ENCODE data around the gene CCDC89.

Gene CCDC89

DNA sequence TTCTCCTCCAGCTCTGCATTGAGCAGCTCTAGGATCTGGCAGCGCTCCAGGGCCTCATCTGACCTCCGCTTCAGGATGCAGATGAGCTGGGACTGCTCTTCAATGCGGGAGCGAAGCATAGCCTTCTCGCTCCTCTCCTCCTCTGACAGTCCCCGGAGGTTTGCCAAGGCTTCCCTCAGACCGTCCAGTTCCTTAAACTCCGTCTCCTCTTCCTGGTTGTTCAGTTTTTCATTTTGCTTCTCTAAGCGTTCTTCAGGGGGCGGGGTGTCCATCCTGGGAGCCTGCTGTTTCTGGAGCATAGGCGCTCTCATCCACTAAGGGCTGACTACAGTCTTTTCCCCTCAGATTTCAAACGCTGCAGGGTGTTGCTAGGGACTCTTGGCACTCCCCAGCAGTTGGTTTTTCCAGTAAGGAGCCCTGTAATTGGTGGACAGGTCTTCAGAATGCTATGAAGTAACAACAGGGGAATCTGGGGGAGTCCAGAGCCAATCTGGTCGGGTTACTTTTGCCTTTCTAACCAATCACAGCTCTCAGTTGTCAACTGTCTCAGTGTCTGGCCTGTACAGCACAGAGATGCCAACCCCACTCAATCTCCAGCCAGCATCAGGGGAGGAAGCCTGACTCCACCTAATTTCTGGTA is at the start of gene CCDC89:
CCDC89 (minus strand) TSS at position 376 of the 640 bp plus-strand sequence; CDS start at position 311, 65 bp downstream.
- DNase-seq, result peak; percentile 9

DNA sequence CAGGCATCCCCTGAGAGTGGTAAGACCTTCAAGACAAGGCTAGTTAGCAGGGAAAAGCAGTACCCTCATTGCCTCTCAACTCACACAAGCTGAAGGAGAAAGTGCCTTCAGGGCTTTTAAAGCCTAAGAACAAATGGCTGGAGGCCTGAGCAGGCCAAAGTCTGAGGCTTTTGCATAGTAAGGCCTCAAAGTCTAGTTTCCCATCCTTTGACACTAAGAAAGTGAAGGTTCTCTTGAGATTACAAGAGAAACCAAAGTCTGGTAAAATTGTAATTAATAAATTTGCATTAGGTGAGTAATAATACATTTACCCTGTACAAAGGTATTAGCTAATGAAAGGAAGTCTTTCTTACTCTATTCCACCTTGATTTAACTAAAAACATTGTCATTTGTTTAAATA is 47.0 kb upstream of the CCDC89 start:
- DNase-seq, result no peak

DNA sequence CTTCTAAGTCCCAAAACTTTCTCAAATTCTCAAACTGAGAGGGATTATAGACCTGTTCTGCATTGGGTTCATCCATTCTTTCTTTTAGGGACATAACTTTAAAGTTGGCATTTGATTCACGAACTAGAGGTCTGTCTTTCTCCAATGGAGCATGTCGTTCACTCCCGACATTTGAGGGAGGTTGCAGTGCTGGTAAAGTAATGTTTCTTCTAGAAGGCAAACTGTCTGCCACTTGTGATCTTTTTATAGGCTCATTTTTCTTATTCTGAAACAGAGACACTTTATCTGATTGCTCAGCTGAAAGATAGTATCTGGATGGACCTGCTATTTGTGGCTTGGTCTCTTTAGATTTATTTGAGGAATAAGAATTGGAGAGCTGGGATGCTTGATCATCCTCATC is 40.4 kb upstream of the CCDC89 start:
- no peak for DNase-seq

DNA sequence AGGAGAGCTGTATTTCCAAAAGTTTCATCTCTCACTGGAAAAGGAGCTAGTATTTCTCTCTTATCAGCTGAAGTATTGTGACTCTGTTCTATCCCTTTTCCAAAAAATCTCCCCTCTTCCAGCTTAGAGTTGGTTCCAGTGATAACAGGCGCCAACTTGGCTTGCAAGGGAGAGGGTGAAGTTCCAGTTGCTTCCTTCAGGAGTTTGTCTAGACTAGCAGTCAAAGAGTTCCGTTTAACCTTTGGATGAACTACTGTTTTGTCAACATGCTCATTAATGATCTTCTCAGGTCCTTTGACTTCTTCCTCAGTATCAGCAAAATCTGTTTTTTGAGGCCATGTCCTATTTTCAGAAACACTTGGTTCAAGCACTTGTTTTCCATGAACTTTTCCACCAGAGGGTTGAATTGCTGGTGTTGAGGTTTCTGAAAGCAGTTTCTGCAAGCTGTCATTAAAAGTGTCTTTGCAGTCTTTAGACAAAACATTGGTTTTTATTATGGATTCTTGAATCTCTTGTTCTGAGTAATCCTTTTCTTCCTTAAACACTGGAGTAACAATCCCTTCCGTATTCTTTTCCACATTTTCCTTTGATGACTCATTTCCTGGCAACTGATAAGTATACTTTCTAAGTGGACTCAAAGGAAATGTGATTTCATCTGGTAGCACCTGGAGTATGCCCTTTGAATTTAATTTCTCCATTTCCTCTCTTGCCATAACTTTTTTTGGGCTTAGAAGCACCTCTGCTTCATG is 39.7 kb upstream of the CCDC89 start:
- DNase-seq, result no peak

DNA sequence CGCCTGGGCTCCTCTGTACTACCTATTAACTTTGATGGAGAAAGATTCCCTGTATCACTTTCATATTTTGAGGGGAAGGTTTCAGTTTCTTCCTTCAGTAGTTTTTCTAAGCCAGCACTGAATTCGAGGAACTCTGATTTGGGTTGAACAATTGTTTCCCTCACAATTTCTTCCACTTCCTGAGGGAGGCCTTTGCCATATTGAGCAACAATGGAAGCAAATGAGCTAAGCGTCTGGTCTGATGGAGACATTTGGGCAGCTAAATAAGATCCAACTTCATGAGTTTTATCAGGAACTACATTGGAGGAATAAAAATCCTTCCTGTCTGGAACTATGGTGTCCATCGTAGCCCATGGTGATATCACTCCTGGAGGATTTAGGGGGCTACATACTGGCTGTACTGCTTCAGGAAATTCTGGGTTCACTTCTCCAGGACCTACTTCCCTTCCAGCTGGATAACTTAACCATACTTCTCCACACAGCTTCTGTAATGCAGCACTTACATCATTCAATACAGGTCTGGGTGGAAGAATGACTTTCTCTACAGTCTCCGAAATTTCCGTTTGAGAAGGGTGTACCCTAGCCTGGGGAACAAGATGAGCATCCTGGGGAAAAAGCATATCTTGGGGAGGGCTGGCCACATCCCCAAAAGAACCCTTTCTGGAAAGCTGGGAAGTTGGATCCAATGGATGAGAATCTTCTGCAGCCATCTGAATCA is 38.9 kb upstream of the CCDC89 start:
- no peak for DNase-seq

DNA sequence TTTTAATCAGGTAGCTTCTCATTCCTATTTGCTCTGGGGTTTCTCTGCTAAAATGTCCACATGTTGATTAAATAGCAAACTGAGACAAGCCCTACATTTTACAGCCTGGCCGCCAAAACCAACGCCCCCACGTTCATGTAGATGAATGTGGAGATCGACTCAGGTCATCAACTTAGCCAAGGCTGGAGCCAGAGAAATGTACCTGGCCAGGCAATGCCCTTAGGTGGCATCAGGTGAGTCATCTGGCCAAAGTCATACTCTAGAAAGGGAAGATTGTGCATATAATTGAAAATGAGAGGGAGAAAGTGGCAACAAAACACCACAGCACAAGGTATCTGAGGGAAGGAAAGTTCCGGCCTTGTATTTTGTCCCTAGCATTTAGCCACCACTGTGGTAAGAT is 37.1 kb upstream of the CCDC89 start:
- DNase-seq, result no peak

DNA sequence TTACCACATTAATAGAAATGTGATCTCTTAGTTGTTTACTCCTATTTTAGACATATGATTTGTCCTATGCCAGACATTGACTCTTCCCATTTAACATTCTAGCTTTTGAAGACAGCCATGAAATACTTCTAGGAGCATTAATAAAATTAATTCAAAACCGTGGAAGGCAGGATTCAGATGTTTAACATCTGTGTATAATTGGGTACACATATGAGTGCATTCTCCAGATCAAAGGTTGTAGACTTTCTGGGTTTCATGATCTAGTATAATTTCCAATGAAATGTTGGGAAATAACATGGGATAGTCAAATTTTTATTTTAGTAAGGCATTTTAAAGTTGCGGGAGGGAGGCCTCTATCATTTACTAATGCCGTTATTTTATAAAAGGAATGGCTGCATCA is 35.2 kb upstream of the CCDC89 start:
- DNase-seq, result no peak

DNA sequence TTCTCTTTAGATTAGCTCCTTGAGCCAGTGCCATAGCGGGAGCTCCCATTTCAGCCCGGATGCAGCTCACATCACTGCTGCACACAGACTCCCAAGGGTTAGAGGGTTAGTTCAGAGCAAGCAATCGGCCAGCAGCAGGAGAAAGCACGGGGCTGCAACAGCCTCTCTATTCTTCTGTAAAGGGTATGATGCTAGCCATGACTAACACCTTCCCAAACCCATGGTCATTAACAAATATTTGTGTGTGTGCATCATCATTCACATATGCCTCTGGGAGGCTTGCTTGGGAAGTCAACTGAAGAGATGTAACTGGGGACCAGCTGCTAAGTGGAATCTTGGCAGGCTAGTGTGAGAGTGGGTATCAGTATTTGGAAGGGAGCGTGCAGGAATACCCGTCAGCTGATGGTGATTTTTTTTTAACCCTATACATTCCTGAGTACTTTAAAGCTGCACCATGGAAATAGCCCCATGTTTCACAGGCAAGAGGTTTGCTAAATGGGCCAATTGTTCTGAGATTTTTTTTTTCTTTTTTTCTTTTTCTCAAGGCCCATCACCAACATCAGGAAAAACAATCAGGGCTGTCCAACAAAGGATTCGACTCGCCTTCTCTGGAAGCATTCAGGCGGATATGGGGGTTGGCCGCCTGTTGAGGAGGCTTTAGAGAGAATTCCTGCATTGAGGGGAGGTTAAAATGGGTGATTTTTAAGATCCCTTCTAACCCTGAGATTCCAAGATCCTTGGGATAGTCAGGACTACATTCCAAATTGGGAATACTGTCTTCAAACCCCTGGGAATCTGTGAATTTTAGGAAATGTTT is 33.2 kb upstream of the CCDC89 start:
- no peak for DNase-seq

DNA sequence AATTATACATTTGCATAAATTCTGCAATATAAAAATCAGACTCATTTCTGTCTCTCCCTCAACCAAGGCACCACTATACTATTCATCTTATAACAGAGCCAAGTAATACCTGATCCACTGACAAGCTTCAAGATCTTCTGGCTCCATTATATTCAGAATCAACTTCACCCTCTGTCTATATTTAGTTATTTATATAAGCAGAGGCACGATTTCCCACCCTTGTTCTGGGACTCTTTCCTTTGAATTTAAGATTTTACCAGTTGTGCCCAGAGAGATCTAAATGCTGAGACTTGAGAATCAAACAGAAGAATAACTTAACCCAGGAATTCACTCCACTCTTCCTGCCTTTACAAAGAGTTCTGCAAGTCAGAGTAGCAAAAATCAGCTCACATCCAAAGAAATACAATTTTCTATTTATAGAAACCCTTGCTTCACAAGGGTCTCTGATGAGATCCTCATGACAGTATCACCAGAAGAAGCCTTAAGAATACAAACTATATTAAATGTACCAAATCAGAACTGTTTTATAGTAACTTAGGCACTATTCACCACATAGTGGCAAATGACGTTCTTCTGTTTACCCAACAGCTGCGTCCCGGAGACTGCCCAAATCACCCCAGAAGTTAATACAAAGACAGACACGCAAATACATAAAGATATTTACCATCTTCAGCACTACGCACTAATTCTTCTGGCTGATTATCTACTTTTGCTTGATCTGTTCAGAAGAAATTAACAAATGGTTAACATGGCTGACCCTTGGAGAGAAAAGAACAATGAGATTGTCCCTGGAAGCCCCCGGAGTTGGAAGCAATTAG is 32.3 kb upstream of the CCDC89 start:
- no peak for DNase-seq

DNA sequence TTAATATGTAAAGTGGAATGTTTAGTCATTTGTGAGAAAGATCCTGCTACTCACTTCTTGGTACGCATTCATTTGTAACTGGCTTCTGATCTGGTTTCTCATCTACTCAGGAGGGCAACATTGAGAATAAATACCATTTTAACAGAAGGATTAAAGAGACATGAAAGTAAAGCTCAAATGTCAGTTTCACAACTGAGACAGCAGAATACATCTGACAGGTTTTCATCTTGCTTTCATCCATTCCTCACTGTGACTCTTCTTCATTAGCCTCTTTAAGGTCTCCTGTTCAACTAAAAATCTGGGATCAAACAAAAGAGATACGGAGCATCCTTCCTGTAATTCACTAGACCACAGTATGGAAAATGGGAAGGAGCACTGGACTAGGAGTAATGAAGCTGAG is 31.4 kb upstream of the CCDC89 start:
- no peak for DNase-seq

DNA sequence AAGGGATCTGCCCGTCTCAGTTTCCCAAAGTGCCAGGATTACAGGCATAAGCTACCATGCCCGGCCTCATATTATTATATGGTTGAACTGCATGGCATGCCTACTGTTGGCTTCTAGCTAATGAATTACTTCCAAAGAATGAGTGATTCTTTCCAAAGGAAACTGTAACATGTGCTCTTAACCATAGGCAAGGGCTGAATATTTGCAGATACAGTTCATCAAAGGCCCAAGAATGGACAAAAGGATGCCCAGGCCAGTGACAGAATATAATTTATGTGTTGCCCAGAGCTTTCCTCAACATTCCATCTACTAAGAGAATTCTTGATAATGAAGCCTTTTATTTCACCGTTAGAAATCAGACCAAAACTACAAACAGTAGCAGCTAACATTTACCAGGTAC is 27.0 kb upstream of the CCDC89 start:
- DNase-seq, result no peak

DNA sequence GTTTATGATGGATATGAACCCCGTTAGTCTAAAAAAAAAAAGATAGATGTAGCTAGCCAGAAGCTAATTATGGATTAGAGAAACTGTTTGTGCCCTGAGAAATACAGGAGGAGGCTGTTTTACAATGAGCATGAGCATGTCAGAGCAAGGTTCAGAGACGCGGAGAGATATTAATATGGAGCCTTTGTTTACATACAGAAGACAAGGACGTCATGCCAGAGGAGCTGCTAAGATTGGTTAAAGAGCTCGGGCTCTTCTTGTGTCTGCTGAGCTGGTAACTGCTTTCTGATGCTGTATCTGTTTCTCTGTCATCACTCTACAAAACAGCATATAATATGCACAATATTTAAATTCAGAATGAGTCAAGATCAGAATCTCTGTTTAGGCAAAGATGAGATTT is 24.9 kb upstream of the CCDC89 start:
- no peak for DNase-seq

DNA sequence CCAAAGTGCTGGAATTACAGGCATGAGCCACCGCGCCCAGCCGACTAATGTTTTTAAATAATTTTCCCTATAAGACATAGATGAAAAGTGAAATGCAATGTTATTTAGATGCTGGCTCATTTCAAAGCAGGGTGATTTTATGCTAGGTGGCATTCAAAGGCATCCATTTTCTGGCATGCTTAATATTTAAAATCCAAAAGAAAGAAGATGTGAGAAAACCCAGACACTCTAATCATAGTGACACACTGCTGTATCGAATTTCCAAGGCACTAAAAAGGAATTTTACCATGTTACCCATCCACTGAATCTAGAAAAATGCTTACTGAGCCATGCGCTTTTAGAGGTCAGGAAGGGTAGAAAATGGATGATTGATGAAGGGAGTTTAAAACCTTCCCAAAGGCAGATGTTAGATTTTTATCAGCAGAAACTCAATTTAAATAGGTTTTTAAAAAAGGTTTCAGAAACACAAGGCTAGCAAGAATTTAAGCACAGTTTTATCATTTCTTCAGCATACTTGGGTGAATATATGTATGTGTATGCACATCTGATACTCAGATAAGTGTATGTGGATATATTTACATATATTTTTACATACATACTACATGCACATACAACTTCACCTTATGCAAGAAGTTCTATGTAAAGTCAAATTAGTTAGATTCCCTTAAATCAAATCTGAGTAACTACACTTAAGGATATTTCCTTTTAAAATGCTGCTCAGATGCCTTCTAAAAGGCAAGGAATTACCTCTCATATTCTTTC is 24.1 kb upstream of the CCDC89 start:
- no peak for DNase-seq

DNA sequence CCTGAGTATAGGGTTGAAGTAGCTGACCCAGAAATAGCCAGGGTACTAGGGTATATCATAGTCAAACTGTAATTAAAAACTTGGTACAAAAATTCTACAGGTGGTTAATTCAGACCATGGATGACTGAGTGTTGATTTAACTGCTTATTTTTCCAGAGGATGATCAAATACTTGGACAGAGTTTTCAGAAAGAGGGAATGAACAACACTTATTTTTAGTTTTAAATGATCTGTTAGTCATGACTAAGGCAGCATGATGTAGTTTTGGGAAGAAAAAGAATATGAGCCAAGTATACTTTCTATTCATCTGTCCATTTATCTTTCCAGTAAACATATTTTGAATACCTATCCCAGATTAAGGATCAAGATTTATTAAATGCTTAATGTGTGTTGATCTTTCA is 19.8 kb upstream of the CCDC89 start:
- DNase-seq, result no peak

DNA sequence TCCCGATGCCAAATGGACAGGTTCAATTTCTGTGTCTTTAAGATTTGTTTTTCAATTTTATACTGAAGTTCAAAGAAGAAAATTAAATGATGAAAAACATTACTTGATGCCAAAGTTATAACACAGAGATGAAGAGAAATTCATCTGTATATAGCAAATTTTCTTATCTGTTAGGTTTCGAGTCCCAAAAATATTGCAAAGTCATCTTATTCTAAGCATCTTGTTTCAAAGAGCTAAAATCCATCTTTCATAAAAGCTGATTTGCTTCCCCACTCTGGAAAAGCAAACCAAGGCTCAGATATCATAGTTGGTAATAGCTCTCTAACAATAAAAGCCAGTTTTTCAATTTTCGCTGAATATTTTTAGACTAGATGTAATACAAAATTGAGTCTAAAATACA is 19.0 kb upstream of the CCDC89 start:
- DNase-seq, result no peak

DNA sequence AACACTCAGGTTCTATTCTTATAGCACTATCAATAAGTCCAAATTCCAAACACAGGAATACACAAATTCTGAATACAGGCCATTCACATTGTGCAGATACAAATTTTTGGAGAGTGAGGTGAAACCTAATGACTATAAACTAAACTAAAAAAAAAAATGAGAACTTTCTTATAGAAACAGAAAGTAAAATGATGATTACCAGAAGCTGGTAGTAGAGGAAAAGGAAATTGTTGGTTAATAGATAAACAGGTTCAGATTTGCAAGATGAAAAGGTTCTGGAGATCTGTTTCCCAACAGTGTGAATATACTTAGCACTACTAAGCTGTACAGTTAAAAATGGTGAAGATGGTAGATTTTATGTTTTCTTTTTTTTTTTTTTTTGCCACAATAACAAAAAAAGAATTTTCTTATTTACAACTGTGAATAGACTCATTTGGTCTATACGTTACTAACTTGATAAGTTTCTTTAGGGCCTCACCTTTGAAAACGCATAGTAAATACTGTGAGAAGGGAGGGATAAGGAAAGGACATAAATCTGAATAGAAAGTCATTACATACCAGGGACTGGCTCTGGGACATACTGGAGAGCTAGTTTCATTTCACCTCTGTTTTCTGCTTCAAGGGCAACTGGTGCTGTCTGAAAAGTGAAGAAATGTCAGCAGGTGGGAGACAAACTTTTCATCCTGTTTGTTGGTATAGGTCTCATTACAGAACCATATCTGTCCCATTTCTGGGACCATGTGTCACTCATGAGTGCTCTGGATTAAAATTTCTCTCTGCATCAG is 14.2 kb upstream of the CCDC89 start:
- DNase-seq, result no peak

DNA sequence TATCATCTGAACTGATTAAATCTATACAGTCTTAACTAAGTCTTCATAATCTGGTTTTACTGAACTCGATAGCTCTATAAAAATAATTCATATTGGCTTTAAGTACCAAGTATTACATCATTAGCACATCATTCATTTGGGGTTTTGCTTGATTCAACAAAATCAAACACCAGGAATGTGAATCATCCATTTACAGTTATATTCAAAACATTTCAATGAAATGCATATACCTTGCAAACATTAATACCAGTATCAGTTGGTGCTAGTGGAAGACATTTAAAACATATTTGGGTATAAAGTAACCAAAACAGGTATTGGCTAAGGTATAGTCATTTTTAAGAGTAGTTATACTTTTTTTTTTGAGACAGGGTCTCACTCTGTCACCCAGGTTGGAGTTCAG is 12.2 kb upstream of the CCDC89 start:
- no peak for DNase-seq

DNA sequence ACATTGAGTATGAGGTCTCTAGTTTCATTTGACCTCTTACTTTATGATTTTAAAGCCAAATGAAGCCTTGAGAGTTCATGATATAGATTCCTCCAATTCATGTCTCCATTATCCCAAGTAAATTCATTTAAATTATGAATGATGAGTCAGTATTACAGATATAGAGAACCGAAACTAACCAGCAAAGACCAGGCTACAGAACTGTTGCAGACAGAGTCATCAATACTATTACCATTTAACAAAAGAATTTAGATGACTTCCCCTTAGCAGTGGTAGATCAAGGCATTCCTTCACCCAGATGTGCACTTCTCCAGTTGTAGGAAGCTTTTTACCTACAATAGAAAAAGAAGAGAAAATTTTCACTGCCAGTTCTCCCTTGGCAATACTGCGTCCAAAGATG is 11.8 kb upstream of the CCDC89 start:
- DNase-seq, result no peak

DNA sequence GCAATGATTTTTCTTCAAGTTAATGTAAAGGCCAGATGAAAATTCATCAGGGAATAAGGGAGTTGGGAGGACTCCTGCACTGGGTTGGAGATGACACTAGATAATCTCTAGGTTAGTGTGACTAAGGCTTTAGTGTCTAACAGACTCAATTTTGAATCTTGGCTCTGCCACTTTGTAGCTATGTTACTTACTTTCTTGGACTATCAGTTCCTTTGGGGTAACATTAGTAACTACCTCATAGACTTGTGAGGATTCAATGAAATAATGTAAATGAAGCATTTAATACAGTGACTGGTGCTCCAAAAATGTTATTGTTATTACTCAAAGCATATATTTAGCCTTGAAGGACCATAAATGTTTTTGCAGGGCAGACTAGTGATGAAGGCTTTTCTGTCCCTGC is 9.6 kb upstream of the CCDC89 start:
- DNase-seq, result no peak

DNA sequence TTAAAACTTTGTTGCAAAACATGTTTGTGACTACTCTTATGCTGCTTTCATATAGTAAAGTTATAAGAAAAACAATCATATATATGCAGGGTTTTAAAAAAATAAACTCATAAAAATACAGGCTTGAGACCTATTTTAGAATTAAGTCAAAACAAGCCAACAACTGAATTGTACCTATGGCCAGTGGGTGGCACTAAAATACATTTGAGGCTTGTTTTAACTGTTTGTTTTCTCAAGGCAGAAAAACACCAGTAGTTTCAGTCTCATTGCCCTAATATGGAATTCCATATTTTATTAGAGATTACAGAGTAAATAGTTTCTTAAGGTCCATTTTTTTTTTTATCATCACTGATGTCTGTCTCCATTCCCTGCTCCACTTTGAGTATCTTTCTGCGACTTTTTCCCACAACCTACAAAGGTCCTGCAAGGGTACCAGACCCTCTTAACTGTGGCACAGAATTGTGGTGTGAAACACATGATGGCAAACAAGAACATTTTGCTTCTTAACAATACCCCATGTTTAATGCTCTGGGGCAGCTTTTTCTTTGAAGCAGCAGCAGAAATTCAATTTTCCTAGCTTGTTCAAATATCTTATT is 8.5 kb upstream of the CCDC89 start:
- peak; percentile 24 for DNase-seq
